ENCODE measurements around the gene SPTLC2. TPM values are rescaled to one million over a fixed set of nuclear protein-coding genes. Genes with fewer than 3 reads are reported as not detected.

The SPTLC2 gene
- total and polyA plus RNA-seq, 3 experiments from 2014 or later = 15.6 to 27.5 (median 24.1) TPM

DNA sequence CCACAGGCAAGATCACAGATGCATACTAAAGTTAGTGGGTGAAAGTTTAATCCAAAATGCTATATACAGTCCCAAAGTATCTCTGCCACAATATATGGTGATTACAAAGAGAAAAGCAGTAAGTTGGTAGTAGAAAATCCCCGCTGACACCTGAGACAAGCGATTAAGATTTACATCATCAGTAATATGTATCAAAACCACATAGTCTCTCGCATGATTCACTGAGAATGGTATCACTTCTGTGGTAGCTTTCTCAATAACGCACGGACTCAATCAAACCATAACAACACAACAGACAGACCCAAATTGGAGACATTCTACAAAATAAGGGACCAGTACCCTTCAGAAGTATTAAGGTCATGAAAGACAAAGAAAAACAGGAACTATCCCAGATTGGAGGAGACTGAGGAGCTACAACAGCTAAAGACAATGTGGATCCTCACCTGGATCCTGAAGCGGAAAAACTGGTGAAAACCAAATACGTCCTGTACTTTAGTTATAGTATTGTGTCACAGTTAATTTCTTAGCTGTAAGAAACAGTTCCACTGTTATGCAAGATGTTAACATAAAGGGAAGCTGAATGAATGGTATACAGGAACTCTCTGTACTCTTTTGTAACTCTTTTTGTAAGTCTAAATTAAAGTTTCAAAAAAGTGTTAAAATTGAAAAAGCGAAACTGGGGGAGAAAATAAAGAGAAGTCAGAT lies 51.0 kb downstream of the SPTLC2 start:
- no peaks in the 10 kb centered on the region for H3K9me3 Mint-ChIP-seq
- POLR2A ChIA-PET = no interaction called here
- H3K36me3 Mint-ChIP-seq = peaks cover 7 to 56% (median 17%) of the 10 kb centered on the region in 3 donors

GRCh38 chr14:77562681-77563080 lies 53.8 kb downstream of the SPTLC2 start:
- H3K4me1 ChIP-seq (ENCODE audit: insufficient read depth, low read length) = no peaks in the 10 kb centered on the region
- ChIA-PET CTCF (no interaction called here), POLR2A (no interaction called here)
- H3K4me3 Mint-ChIP-seq = no peak overlapping the region
- no peak overlapping the region for H3K27ac ChIP-seq (ENCODE audit: low read depth, low read length)
- H3K4me3 ChIP-seq (ENCODE audit: low read length) = no peak overlapping the region
- no peaks in the 10 kb centered on the region for H3K9me3 Mint-ChIP-seq
- no peaks in the 10 kb centered on the region for H3K27me3 Mint-ChIP-seq
- H3K36me3 ChIP-seq (ENCODE audit: insufficient read depth, low read length) = peaks cover 2% of the 10 kb centered on the region
- no peaks in the 10 kb centered on the region for H3K27me3 ChIP-seq (ENCODE audit: insufficient read depth, low read length, poor library complexity, severe bottlenecking)
- peak overlapping the region in 2 of 8 donors; percentile 73 for H3K27ac Mint-ChIP-seq
- peaks cover 9 to 60% (median 11%) of the 10 kb centered on the region in 3 donors for H3K36me3 Mint-ChIP-seq
- no peaks in the 10 kb centered on the region for H3K9me3 ChIP-seq (ENCODE audit: low read length)
- no peak for DNase-seq
- H3K4me1 Mint-ChIP-seq = peaks cover 6 to 8% (median 7%) of the 10 kb centered on the region in 3 donors

More for the DNA sequence above, 51.0 kb downstream of the SPTLC2 start:
- CTCF ChIA-PET = no interaction called here
- Histone ChIP-seq H3K36me3 (ENCODE audit: insufficient read depth, low read length) (no peaks in the 10 kb centered on the region), H3K27me3 (ENCODE audit: insufficient read depth, low read length, poor library complexity, severe bottlenecking) (no peaks in the 10 kb centered on the region), H3K4me1 (ENCODE audit: insufficient read depth, low read length) (no peaks in the 10 kb centered on the region), H3K9me3 (ENCODE audit: low read length) (no peaks in the 10 kb centered on the region), H3K4me3 (ENCODE audit: low read length) (no peak overlapping the region), H3K27ac (ENCODE audit: low read depth, low read length) (no peak overlapping the region)
- peaks cover 6 to 8% (median 7%) of the 10 kb centered on the region in 3 donors for H3K4me1 Mint-ChIP-seq
- peak overlapping the region in 6 of 8 donors; percentile 0 to 61 (median 18) for H3K27ac Mint-ChIP-seq
- DNase-seq = no peak
- peaks cover 0 to 2% of the 10 kb centered on the region in 2 donors for H3K27me3 Mint-ChIP-seq
- no peak overlapping the region for H3K4me3 Mint-ChIP-seq

DNA sequence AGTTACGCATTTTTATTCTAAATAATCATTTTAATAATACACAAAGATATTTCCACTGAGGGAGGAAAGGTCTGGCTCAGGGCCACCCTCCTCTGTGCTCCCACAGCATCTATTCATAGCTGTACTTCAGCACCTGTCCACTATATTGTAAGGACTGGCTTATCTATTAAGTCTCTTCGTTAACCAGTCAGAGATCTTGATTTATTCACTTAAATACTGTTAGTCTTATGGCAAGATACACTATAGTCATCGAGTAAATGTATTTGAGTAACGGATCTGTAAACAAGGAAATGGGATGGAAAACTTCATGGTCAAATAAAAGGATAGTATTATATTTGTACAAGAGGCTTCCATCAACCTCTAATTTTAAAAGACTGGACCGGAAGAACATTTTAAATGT lies 54.6 kb downstream of the SPTLC2 start:
- ChIA-PET CTCF (no interaction called here), POLR2A (no interaction called here)
- H3K36me3 Mint-ChIP-seq = peaks cover 9 to 61% (median 12%) of the 10 kb centered on the region in 3 donors
- H3K4me1 Mint-ChIP-seq = peaks cover 6 to 8% (median 7%) of the 10 kb centered on the region in 3 donors
- no peaks in the 10 kb centered on the region for H3K27me3 Mint-ChIP-seq
- Histone ChIP-seq H3K36me3 (ENCODE audit: insufficient read depth, low read length) (peaks cover 9% of the 10 kb centered on the region), H3K9me3 (ENCODE audit: low read length) (no peaks in the 10 kb centered on the region), H3K27me3 (ENCODE audit: insufficient read depth, low read length, poor library complexity, severe bottlenecking) (no peaks in the 10 kb centered on the region), H3K27ac (ENCODE audit: low read depth, low read length) (no peak overlapping the region), H3K4me3 (ENCODE audit: low read length) (no peak overlapping the region), H3K4me1 (ENCODE audit: insufficient read depth, low read length) (no peaks in the 10 kb centered on the region)
- no peaks in the 10 kb centered on the region for H3K9me3 Mint-ChIP-seq
- H3K4me3 Mint-ChIP-seq = no peak overlapping the region
- DNase-seq = no peak
- H3K27ac Mint-ChIP-seq = no peak overlapping the region

GRCh38 chr14:77559381-77559780 lies 57.1 kb downstream of the SPTLC2 start:
- DNase-seq = no peak
- peak overlapping the region in 1 of 8 donors; percentile 10 for H3K27ac Mint-ChIP-seq
- CTCF ChIA-PET = no interaction called here
- peaks cover 1 to 8% (median 6%) of the 10 kb centered on the region in 3 donors for H3K4me1 Mint-ChIP-seq
- H3K27me3 Mint-ChIP-seq = no peaks in the 10 kb centered on the region
- Histone ChIP-seq H3K4me1 (ENCODE audit: insufficient read depth, low read length) (no peaks in the 10 kb centered on the region), H3K9me3 (ENCODE audit: low read length) (no peaks in the 10 kb centered on the region), H3K4me3 (ENCODE audit: low read length) (no peak overlapping the region), H3K27ac (ENCODE audit: low read depth, low read length) (no peak overlapping the region), H3K27me3 (ENCODE audit: insufficient read depth, low read length, poor library complexity, severe bottlenecking) (no peaks in the 10 kb centered on the region), H3K36me3 (ENCODE audit: insufficient read depth, low read length) (peaks cover 18% of the 10 kb centered on the region)
- POLR2A ChIA-PET = no interaction called here
- H3K9me3 Mint-ChIP-seq = no peaks in the 10 kb centered on the region
- no peak overlapping the region for H3K4me3 Mint-ChIP-seq
- peaks cover 9 to 77% (median 16%) of the 10 kb centered on the region in 3 donors for H3K36me3 Mint-ChIP-seq

GRCh38 chr14:77557391-77557790 lies 59.0 kb downstream of the SPTLC2 start:
- Mint-ChIP-seq H3K27me3 (no peaks in the 10 kb centered on the region), H3K4me1 (peaks cover 7 to 11% (median 10%) of the 10 kb centered on the region in 3 donors), H3K4me3 (no peak overlapping the region), H3K27ac (peak overlapping the region in 1 of 8 donors; percentile 21), H3K9me3 (no peaks in the 10 kb centered on the region), H3K36me3 (peaks cover 9 to 82% (median 17%) of the 10 kb centered on the region in 3 donors)
- no peaks in the 10 kb centered on the region for H3K27me3 ChIP-seq (ENCODE audit: insufficient read depth, low read length, poor library complexity, severe bottlenecking)
- H3K9me3 ChIP-seq (ENCODE audit: low read length) = no peaks in the 10 kb centered on the region
- peaks cover 18% of the 10 kb centered on the region for H3K36me3 ChIP-seq (ENCODE audit: insufficient read depth, low read length)
- POLR2A ChIA-PET = interaction anchor here (0.6 kb wide), 1 partner anchor 13 kb away, joined by 4 read pairs; no protein-coding TSS in a partner anchor
- H3K4me3 ChIP-seq (ENCODE audit: low read length) = no peak overlapping the region
- CTCF ChIA-PET = no interaction called here
- H3K27ac ChIP-seq (ENCODE audit: low read depth, low read length) = no peak overlapping the region
- no peak for DNase-seq
- H3K4me1 ChIP-seq (ENCODE audit: insufficient read depth, low read length) = no peaks in the 10 kb centered on the region

- no peak overlapping the region for H3K27ac ChIP-seq (ENCODE audit: low read depth, low read length)
- H3K4me3 ChIP-seq (ENCODE audit: low read length) = no peak overlapping the region
- Mint-ChIP-seq H3K4me3 (no peak overlapping the region), H3K36me3 (peaks cover 13 to 82% (median 17%) of the 10 kb centered on the region in 3 donors), H3K27ac (no peak overlapping the region), H3K9me3 (no peaks in the 10 kb centered on the region), H3K4me1 (peaks cover 7 to 11% (median 10%) of the 10 kb centered on the region in 3 donors), H3K27me3 (no peaks in the 10 kb centered on the region)
- DNase-seq = no peak
- CTCF ChIA-PET = no interaction called here
- POLR2A ChIA-PET = interaction anchor here (0.6 kb wide), 1 partner anchor 12 kb away, joined by 4 read pairs; no protein-coding TSS in a partner anchor
- no peaks in the 10 kb centered on the region for H3K4me1 ChIP-seq (ENCODE audit: insufficient read depth, low read length)
- H3K27me3 ChIP-seq (ENCODE audit: insufficient read depth, low read length, poor library complexity, severe bottlenecking) = no peaks in the 10 kb centered on the region
- peaks cover 18% of the 10 kb centered on the region for H3K36me3 ChIP-seq (ENCODE audit: insufficient read depth, low read length)
- H3K9me3 ChIP-seq (ENCODE audit: low read length) = no peaks in the 10 kb centered on the region
Observed at GRCh38 chr14:77556946-77557345, 59.5 kb downstream of the SPTLC2 start.

GRCh38 chr14:77554816-77555599 lies 61.4 kb downstream of the SPTLC2 start:
- H3K27ac Mint-ChIP-seq = peak overlapping the region in 3 of 8 donors; percentile 26 to 67 (median 36)
- DNase-seq = no peak
- ChIA-PET CTCF (no interaction called here), POLR2A (no interaction called here)
- H3K4me3 Mint-ChIP-seq = no peak overlapping the region
- H3K4me1 ChIP-seq (ENCODE audit: insufficient read depth, low read length) = no peaks in the 10 kb centered on the region
- H3K27ac ChIP-seq (ENCODE audit: low read depth, low read length) = no peak overlapping the region
- H3K36me3 Mint-ChIP-seq = peaks cover 6 to 78% (median 15%) of the 10 kb centered on the region in 3 donors
- H3K9me3 Mint-ChIP-seq = no peaks in the 10 kb centered on the region
- no peaks in the 10 kb centered on the region for H3K27me3 ChIP-seq (ENCODE audit: insufficient read depth, low read length, poor library complexity, severe bottlenecking)
- peaks cover 7 to 11% (median 10%) of the 10 kb centered on the region in 3 donors for H3K4me1 Mint-ChIP-seq
- H3K4me3 ChIP-seq (ENCODE audit: low read length) = no peak overlapping the region
- H3K36me3 ChIP-seq (ENCODE audit: insufficient read depth, low read length) = peaks cover 20% of the 10 kb centered on the region
- no peaks in the 10 kb centered on the region for H3K27me3 Mint-ChIP-seq
- H3K9me3 ChIP-seq (ENCODE audit: low read length) = no peaks in the 10 kb centered on the region

GRCh38 chr14:77554207-77554606 lies 62.2 kb downstream of the SPTLC2 start:
- Mint-ChIP-seq H3K27ac (peak overlapping the region in 6 of 8 donors; percentile 6 to 69 (median 26)), H3K36me3 (peaks cover 6 to 81% (median 18%) of the 10 kb centered on the region in 3 donors), H3K4me1 (peaks cover 7 to 11% (median 10%) of the 10 kb centered on the region in 3 donors), H3K27me3 (no peaks in the 10 kb centered on the region), H3K4me3 (peak overlapping the region in 1 of 7 donors; percentile 23), H3K9me3 (no peaks in the 10 kb centered on the region)
- POLR2A ChIA-PET = no interaction called here
- Histone ChIP-seq H3K4me3 (ENCODE audit: low read length) (no peak overlapping the region), H3K27me3 (ENCODE audit: insufficient read depth, low read length, poor library complexity, severe bottlenecking) (no peaks in the 10 kb centered on the region), H3K27ac (ENCODE audit: low read depth, low read length) (no peak overlapping the region), H3K9me3 (ENCODE audit: low read length) (no peaks in the 10 kb centered on the region), H3K4me1 (ENCODE audit: insufficient read depth, low read length) (no peaks in the 10 kb centered on the region), H3K36me3 (ENCODE audit: insufficient read depth, low read length) (peaks cover 26% of the 10 kb centered on the region)
- no peak for DNase-seq
- CTCF ChIA-PET = no interaction called here

All from CD8-positive, alpha-beta memory T cell (primary cell).